ENCODE results near the gene LRRC34.

- TF ChIP-seq EZH2 (IDR thresholded peaks at IDR 0.05; ENCODE audit: low read length, unreplicated experiment): no peak
- no peak for TF ChIP-seq CTCF (conservative IDR thresholded peaks at IDR 0.05; ENCODE audit: low read depth, low read length)
- no peak for TF ChIP-seq EZH2phosphoT487 (IDR thresholded peaks at IDR 0.05; ENCODE audit: borderline replicate concordance, low read length)
Observed at GRCh38 chr3:169836942-169837275, 24.2 kb upstream of the LRRC34 start.
